Activated gamma-delta T cell (primary cell): ENCODE data around the gene CHD9NB.
"Not testable (repeated sequence)": the region's sequence is repeated elsewhere in the genome, so short reads cannot be mapped to it uniquely, and the experiment has no call there.

Source experiments
- DNase-seq: peaks from one replicate; lab custom pipeline; 2025; lab: John Stamatoyannopoulos, UW

CHD9NB gene

DNA sequence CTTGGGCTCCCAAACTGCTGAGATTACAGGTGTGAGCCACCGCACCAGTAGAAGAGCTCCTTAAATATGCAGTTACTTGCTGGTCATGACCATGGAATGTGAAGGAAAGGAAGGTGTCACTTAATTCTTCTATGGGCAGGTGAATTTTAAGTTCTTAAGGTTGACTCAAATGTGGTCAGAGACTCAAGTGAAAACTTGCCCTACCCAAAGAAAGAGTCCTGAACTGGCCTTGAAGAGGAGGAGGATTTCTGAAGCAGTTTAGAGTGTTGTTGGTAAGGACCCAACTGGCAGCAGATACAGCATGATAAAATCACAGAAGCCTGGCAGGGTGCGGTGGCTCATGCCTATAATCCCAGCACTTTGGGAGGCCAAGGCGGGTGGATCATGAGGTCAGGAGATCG, 31.4 kb upstream of the CHD9NB start:
- DNase-seq = no peak

GRCh38 chr16:53083119-53083518, 30.4 kb upstream of the CHD9NB start:
- no peak for DNase-seq

DNA sequence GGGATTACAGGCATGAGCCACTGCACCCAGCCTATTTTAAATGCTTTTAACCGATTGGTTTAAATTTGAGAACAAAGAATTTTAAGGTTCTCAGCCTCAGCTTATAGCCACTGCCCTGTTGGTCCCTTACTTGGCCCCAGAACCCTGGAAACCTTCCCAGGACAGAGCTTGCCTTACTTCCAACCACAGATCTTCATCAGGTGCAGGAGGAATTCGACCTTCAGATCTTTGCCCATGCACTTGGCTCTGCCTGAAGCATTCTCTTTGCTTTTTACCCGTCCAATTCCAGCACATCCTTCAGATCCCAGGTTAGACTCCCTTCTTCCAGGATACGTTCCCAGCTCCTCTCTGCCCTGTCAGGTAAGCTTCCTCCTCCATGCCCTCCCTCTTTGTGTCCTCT, 29.8 kb upstream of the CHD9NB start:
- DNase-seq = no peak

GRCh38 chr16:53081686-53082407, 29.1 kb upstream of the CHD9NB start:
- no peak for DNase-seq

GRCh38 chr16:53081032-53081424, 28.3 kb upstream of the CHD9NB start:
- no peak for DNase-seq

GRCh38 chr16:53080345-53081031, 27.8 kb upstream of the CHD9NB start:
- no peak for DNase-seq

DNA sequence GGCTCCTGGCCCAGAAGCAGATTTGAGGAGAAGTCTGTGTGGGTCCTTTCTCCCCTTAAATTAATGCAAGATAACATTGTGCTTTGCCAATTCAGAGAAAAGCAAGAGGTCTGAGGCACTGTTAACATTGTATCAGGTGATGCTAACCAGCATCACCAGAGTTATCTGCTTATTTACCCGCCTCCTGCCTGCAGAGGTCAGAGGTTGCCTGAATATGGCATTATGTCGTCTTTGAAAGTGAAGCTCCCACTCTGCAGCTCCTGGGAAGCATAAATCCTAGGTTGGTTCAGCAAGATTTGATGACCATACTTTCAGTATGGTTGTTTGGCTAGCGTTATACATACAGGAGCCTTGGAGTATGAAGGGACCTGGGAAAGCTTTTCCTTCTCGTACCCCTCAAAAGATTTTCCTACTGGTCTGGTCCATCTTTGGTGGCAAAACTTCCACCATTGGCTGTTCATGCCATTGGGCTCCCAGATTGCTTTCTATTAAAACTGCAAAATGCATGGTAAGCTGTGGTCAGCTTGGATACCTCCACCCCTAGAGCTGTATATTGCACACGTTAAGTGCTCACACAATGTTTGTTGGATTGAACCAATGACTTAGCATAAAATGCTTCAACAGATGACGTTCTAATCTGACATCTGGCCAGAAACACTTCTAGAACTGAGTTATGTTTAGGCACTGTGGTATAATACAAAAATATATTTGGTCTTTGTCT, 26.2 kb upstream of the CHD9NB start:
- no peak for DNase-seq

GRCh38 chr16:53078247-53078646, 25.6 kb upstream of the CHD9NB start:
- DNase-seq = no peak

DNA sequence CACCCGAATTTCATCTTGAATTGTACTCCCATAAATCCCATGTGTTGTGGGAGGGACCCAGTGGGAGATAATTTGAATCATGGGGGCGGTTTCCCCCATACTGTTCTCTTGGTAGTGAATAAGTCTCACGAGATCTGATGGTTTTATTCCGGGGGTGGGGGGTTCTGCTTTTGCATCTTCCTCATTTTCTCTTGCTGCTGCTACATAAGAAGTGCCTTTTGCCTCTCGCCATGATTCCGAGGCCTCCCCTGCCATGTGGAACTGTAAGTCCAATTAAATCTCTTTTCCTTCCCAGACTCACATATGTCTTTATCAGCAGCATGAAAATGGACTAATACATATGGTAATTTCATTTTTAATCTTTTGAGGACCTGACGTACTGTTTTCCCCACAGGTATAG, 22.8 kb upstream of the CHD9NB start:
- DNase-seq = not testable (repeated sequence)

DNA sequence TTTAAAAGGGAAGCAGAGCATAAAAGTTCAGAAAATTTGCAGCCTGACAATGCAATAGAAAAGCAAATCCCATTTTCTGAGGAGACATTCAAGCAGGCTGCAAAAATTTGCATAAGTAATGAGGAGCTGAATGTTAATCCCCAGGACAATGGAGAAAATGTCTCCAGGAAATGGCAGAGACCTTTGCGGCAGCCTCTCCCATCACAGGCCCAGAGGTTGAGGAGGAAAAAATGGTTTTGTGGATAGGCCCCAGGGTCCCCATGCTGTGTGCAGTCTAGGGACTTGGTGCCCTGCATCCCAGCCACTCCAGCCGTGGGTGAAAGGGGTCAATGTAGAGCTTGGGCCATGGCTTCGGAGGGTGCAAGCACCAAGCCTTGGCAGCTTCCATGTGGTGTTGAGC, 21.6 kb upstream of the CHD9NB start:
- DNase-seq = not testable (repeated sequence)

- DNase-seq = no peak
Measured at GRCh38 chr16:53073022-53073421, 20.3 kb upstream of the CHD9NB start.

DNA sequence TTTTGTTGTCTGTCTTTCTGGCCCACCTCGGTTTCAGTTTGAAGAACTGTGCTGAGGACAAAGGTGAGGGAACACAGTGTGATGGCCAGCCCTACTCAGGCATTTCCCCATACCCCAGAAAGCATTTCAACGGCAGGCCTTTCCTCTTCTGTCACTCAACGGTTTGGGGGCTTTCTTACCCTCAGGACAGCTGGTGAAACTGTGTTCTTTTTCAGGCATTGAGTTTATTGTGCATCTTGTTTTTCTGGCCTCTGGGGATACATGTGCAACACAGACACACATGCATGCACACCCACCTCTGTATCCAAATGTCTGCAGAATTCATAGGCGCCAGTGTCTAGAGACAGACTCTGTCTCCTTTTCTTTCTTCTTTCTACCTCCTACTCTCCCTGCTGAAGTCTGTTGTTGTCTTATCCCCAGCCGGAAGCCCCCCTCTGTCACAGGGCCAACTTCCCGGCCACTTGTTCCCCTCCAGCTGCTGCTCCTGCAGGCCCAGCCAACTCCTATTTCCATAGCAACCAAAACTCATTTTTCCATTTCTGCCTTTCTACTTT, 19.1 kb upstream of the CHD9NB start:
- no peak for DNase-seq

GRCh38 chr16:53069772-53070171, 17.1 kb upstream of the CHD9NB start:
- no peak for DNase-seq

- no peak for DNase-seq
Measured at GRCh38 chr16:53068423-53068833, 15.7 kb upstream of the CHD9NB start.

DNA sequence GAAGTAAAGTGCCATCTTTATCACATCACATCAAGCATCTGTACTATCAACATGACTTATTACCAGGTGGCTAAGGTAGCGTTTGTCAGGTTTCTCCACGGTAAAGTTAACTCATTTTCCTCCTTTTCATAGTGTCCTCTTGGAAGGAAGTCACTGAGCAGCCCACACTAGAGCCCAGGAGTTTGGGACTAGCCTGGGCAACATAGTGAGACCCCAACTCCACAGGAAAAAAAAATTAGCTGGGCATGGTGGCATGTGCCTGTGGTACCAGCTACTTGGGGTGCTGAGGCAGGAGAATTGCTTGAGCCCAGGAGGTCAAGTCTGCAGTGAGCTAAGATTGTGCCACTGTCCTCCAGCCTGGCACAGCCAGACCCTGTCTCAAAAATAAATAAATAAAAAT, 15.0 kb upstream of the CHD9NB start:
- no peak for DNase-seq

DNA sequence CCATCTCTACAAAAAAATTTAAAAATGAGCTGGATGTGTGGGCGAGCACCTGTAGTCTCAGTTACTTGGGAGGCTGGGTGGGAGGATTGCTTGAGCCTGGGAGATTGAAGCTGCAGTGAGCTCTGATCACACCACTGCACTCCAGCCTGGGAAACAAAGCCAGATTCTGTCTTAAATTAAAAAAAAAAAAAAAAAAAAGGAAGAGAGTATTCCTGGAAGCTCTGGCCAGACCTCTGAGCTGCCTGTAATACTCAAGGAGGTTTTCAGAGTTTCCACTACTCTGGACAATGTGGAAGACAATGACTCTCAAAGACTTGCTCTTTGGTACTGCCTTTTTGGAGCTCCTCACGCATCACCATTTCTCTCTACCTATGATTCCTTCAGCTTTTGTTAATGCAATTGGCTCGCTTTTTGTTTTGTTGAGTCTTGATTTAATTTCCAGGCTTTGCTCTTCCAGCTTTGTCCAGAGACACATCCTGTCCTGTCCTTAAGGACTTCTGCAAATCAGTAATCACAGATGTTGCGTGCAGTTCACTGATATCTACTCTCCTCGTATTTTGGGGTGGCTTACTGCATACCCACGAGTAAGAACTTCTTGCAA, 12.9 kb upstream of the CHD9NB start:
- no peak for DNase-seq

GRCh38 chr16:53064081-53064578, 11.4 kb upstream of the CHD9NB start:
- DNase-seq = no peak

DNA sequence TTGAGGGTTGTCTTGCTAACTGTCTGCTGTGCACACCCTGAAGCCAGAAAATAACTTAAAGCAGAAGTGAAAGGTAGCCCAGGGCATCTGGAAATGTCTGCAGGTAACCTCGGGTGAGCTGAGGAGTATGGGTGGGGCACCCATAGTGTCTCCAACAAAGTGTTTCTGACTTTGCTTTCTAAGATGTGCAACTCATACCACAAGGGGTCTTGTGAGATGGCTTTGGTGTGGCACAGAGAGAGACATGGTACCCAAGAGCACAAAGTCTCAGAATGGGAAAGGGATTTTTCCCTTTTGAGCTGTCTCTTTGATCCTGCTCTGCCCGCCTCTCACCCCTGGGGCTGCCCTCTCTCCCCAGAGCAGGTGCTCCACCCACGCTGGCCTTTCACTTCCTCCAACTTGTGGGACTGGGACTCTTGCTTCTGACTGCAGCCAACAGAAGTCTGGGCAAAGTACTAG, 9.0 kb upstream of the CHD9NB start:
- DNase-seq = no peak

- no peak for DNase-seq
Measured at GRCh38 chr16:53061256-53061655, 8.6 kb upstream of the CHD9NB start.

GRCh38 chr16:53059672-53060071, 7.0 kb upstream of the CHD9NB start:
- DNase-seq = no peak

DNA sequence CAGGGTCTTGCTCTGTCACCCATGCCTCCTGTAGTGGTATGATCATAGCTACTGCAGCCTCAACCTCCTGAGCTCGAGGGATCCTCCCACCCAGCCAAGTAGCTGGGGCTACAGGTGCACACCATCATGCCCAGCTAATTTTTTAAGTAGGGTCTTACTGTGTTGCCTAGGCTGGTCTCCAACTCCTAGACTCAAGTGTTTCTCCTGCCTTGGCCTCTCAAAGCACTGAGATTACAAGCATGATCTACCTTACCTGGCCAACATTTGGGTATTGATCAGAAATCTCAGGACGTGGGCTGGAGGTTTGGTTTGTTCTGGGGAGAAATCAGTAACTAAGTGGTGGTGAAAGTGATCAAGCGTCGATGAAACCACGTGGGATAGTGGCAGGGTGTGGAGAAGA, 6.2 kb upstream of the CHD9NB start:
- DNase-seq = no peak

DNA sequence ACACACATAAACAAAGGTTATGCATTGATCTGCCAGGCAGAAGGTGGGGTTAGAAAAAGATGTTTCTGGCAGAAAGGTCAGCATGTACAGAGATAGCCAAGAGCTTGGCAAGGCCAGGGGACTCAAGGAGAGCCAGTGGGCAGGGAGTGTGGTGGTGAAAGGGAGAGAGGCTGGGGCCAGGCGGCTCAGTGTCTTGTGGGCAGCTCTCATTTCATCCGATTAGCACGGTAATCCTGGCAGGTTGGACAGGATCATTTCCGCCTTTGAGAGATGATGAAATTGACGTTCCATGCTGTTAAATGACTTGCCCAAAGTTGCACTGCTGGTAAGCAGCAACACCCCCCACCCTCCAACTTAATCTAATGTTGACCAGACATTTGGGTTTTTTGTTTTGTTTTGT, 5.7 kb upstream of the CHD9NB start:
- DNase-seq = no peak
